HG02981 (cell line): ENCODE results near the gene ING3.
"Not testable (repeated sequence)": the region's sequence is repeated elsewhere in the genome, so short reads cannot be mapped to it uniquely, and the experiment has no call there.

Source experiments
- ATAC-seq: cut with Tn5 transposase; IDR thresholded peaks from one replicate; pipeline ENCODE4 v1.9.1; 2021; ENCODE audit warnings: mild to moderate bottlenecking, moderate library complexity; ENCODE audit not compliant: unreplicated experiment

The ING3 gene

GRCh38 chr7:121000081-121000983 is 49.8 kb downstream of the ING3 start:
- no peak for ATAC-seq

DNA sequence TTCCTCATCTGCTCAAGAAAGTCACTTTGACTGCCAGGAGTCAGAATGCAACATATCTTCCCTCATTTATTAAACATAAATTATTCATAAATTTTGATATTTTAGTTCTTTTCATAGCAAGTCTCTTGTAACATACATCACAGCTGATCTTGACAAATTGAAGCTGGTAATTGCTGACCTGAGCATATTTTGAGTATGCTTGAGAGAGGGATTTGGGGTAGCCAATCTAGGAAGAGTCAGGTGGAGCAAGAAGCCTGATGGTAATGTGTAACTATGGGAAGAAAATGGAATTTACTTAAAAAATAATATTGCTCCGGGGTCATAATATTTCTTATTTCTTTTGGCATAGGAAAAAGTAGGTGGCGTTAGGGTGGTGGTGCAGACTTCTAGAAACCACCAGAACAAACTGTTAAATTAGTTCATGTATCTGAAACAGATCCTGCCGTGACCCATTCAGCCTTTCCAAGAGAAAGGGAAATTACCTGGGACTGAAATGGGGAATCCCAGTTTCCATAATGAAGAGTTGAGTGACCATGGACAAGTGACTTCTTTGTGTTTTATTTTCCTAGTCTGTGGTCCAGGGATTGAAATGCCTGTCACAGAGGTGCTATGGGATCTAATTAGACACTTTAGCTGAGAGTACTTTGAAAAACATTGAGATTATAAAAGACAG is 50.8 kb downstream of the ING3 start:
- ATAC-seq, result no peak

GRCh38 chr7:121002048-121002756 is 51.6 kb downstream of the ING3 start:
- no peak for ATAC-seq

DNA sequence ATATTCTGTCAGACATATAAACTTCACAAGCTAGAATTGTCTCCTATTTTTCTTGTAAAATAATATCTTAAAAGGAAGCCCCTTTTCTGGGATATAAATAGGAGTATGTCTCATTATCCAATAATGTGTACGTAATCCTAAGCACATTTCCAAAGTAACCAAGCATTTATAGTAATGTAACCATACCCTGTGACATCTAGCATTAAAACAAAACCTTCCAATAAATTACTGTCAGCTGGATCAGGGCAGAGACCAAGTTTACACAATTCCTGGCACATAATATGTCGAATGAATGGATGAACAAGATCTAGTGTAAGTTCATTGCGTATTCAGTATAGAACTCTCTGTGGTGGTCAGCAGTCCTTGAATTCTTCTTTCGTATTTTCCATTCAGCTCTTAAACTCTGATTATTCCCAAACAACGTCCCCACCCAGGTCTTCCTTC is 52.2 kb downstream of the ING3 start:
- no peak for ATAC-seq

DNA sequence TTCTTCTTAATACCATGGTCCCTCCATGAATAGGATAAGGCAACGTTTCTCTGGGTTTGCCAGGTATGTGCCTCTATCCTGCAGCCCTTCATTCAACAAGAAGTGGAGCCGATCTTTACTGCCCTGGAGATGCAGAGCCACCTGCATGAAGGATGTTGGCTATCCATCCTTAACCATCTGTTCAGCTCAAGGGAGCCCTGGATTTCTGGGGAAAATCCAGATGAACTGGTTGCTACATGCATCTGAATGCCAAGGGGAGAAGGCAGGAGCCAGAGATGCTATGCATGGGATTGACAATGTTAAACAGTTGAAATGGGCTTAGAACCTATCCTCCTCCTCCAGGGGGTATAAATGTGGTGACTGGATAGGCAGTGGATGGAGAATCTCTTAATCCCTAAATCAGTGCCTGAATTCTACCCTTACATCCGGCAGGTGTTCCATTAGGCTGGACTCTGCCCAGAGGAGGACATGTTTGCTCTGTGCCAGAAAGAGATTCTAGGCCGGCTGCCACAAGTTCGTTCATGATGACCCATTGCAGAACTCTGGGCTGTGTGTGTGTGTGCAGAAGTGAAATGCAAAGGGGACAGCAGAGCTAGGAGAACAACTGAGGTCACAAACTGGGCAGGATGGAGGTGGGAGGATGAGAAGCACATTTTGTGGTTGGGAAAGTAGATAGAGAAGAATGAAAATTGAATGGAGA is 53.6 kb downstream of the ING3 start:
- no peak for ATAC-seq

DNA sequence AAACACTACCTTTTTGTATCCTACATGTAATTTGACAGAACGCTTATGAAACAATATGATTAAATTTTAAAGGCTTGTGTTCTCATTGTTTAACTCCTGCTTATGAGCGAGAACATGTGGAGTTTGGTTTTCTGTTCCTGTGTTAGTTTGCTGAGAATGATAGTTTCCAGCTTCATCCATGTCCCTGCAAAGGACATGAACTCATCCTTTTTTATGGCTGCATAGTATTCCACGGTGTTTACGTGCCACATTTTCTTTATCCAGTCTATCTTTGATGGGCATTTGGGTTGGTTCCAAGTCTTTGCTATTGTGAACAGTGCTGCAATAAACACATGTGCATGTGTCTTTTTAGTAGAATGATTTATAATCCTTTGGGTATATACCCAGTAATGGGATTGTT is 54.5 kb downstream of the ING3 start:
- ATAC-seq, result not testable (repeated sequence)

DNA sequence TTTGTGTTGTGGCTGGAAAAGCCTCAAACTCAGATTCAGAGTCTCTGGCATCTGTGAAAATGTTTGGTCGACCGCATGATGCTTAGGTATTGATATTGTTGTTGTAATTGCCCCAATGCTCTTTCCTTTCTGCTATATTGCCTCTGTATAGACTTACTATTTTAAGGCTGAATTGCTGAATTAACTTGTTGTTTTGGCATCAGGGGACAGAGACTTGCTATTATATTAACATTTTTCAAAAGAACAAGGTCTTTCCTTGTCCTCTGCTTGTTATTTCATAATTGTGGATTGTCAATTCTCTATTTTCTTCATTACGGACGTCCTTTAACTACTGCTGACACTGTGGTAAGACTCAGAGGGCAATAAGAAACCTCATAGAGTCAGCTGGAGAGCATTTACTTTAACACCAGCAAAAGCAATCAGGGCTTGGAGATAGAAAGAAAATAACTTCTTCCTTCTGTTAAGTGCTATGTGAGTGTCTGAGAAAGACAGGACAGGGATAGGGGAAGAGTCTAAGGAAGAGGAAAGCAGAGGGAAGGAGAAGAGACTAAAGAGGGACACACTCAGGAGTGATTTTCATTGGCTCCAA is 55.5 kb downstream of the ING3 start:
- no peak for ATAC-seq

DNA sequence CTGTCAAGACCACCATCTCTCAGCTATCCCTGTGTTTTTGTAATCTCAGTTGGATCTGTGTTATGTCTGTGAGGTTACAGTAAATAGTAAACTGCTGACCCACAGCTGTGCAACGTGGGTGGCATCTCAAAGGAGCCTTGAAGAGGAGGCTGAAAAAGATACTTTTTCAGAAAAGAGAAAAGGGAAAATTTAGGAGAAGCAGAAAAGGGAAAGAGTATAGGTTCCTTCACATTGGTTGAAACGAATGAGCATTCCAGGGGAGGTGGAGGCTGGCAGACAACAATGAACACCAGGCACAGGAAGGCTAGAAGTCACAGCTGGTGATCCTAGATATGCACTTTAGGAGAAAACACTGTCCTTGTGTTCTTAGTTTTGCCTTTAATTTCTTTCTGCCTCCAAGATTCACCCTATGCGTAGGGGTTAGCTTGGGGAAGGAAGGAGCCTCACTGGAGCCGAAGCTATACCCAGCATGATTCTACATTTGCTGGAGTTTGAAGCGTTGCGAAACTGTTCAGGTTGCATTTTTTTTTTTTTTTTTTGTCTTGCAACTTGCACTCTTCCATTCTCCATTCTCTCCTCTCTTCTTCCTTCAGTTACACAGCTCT is 56.2 kb downstream of the ING3 start:
- ATAC-seq, result no peak

DNA sequence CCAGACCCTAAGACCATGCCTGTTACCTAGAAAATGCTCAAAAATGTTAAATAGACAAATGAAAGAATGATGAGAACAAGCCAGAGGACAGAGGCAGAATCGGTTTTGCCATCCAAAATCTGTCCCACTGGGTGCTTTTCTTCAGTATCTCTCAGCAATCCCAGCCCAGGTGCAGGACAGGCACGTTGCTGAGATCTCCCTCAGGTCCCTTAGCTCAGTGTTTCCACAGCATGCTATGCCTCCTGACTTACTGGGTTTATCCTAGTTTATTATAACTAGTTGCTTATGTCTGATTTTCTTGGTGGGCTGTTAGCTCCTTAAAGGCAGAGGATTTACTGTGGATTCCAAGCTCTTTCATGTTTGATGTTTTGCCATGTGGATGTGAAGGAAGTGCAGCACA is 58.2 kb downstream of the ING3 start:
- no peak for ATAC-seq

DNA sequence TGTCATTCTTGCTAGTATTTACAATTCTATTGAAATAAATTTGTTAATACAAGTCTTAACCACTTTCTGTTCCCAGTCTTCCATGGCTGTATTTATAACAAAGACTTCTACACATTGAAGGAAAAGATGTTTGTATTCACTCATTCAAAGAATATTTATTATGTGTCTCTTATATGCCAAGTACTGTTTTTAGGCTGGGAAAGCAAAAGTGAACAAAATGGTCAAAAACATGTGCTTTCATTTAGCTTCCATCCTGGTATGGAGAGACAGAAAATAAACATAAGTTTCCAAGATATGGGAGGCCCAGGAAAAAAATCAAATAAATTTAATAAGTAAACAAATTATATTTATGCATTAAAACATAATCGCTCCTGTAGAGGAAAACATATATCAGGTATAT is 60.8 kb downstream of the ING3 start:
- no peak for ATAC-seq

DNA sequence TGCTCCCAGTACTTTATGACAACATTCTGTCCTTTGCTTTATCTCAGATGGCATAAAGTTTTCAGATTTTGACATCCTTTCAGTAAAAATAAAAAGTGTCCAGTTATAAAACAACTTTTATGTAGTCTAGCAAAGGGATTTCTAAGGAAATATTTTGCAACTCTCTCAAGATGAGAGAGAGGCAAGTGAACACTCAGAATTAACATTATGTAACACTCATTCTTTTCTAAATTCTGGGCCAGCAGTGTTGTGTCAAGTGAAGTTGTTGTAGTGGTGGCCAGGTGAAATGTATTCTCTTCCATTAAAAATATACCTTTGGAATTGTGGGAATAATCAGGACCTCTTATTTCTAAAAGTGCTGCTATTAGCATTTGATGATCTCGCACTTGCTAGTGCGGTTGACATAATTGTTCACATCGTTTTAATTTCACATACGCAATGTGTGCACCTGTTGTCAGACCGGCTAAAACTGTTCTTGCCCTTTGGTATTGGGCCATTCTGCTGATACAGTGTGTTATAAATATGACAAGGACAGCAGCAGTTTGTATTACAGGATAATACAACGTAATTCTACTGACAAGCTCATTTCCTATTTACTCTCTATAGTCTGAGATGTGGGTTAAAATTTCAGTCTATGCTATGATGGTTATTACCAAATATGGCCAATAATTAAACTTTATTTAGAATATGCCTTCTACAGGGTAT is 61.7 kb downstream of the ING3 start:
- ATAC-seq, result no peak

DNA sequence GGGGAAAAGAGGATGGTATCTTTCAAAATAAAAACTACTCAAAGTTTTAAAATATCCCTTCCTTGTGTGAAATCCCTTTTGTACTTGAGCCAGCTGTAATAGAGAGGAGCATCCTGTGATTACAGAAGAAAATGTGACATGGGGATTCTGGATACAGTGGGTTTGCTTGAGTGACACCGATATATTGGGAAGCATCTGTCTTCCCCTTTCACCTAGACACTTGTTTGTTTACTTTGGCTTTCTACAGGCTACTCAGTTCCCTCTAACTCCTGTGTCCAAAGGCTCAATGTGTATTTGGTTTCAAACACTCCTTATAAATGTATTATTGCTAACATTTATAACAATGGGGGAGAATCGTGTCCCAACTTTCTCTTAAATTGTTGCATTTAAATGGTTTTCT is 62.3 kb downstream of the ING3 start:
- ATAC-seq, result no peak

GRCh38 chr7:121015560-121015959 is 65.0 kb downstream of the ING3 start:
- ATAC-seq, result no peak

DNA sequence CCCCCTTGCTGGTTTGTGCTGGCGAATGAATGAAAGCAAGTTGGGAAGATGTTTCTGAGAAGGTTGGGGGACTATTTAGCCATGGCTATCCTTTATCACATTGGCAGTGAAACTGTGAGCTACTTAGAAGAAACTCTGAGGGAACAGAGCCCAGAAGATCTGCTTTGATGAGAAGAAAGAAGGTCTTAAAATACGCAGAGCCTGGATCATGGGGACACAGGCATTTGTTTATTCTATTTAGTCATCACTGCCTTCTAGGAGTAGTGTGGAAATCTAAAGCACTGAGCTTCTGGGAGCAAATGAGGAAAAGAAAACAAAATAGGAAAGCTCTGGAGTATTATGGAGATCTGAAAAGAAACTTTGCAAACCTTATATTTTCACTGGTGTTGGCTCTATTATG is 66.4 kb downstream of the ING3 start:
- no peak for ATAC-seq

- ATAC-seq, result no peak
These were observed 67.0 kb downstream of the ING3 start for GRCh38 chr7:121017586-121017985.

GRCh38 chr7:121019018-121019417 is 68.4 kb downstream of the ING3 start:
- ATAC-seq, result no peak

GRCh38 chr7:121020249-121020988 is 69.8 kb downstream of the ING3 start:
- no peak for ATAC-seq

DNA sequence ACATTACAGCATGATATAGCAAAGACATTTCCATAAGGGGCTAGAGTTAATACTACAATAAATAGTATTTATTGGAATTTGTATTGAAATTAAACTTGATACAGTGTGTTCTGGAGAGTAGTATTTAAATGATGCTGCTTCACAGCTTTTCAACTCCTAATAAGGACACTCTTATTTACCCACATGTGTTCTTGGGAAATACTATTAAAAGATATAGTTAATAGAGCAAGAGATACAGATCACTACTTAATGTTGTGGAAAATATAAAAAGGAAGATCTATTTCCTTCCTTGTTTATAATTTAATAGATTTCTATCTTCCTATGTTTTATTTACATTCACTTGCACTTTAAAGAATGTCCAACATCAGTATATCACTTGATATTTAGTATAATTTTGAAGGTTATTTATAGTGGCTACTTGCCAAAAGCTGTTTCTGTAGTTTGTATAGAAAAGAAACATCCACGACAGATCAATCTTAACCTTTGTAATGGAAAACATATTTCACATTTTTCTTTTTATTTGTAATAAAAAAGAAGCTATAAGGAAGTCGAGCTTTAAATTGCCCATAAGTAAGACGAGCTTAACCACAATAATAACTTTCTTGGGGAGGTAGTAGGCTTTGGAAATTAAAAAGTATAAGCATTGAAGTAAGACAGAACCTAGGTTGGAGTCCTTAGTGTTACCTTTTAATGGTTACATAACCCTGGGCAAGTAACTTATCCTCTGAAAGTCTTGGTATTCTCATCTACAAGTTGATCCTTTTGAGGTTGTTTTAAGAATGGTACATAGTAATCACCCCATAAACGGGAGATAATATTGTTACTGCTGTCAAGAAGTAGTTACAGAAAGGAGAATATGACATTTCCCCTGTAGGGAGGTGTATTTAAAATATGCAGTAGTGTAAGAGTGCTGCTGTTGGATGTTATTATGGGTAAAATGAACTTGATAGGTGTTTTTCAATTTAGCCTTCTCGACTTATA is 70.7 kb downstream of the ING3 start:
- ATAC-seq, result no peak
